NT2/D1 (cell line): ENCODE measurements around the gene CFL1.

Source experiments
- DNase-seq: peaks from one replicate; pipeline ENCODE4 v3.0.0-alpha.2; 2011; ENCODE audit warnings: low read depth, low spot score
- H3K27me3 ChIP-seq: 2 replicates; pipeline ENCODE4 v1.6.0; 2011; ENCODE audit warnings: mild to moderate bottlenecking; ENCODE audit not compliant: insufficient read length, insufficient read depth
- H3K36me3 ChIP-seq: 2 replicates; pipeline ENCODE4 v1.6.1; 2011; ENCODE audit warnings: mild to moderate bottlenecking, low read length, mixed read lengths; ENCODE audit not compliant: insufficient read depth, insufficient read length
- H3K4me1 ChIP-seq: 2 replicates; pipeline ENCODE4 v1.5.1; 2011; ENCODE audit not compliant: insufficient read depth, insufficient read length
- H3K4me3 ChIP-seq: 2 replicates; pipeline ENCODE4 v1.5.1; 2011; ENCODE audit warnings: low read depth; ENCODE audit not compliant: insufficient read length
- H3K9ac ChIP-seq: 2 replicates; pipeline ENCODE4 v1.6.0; 2011; ENCODE audit warnings: low read depth; ENCODE audit not compliant: insufficient read length
- H3K9me3 ChIP-seq: 2 replicates; pipeline ENCODE4 v1.5.1; 2011; ENCODE audit warnings: mild to moderate bottlenecking, low read length; ENCODE audit not compliant: insufficient read depth
- SUZ12 ChIP-seq: IDR thresholded peaks from 2 replicates; pipeline ENCODE4 v1.6.1; 2011; ENCODE audit not compliant: insufficient read length, insufficient read depth; ENCODE audit errors: extremely low read depth
- YY1 ChIP-seq: IDR thresholded peaks from 2 replicates; pipeline ENCODE4 v1.6.1; 2011; ENCODE audit not compliant: insufficient read length, insufficient read depth
- ZNF274 ChIP-seq: IDR thresholded peaks from 2 replicates; pipeline ENCODE4 v1.6.1; 2011; ENCODE audit warnings: mild to moderate bottlenecking, low read depth, low read length

The CFL1 gene

DNA sequence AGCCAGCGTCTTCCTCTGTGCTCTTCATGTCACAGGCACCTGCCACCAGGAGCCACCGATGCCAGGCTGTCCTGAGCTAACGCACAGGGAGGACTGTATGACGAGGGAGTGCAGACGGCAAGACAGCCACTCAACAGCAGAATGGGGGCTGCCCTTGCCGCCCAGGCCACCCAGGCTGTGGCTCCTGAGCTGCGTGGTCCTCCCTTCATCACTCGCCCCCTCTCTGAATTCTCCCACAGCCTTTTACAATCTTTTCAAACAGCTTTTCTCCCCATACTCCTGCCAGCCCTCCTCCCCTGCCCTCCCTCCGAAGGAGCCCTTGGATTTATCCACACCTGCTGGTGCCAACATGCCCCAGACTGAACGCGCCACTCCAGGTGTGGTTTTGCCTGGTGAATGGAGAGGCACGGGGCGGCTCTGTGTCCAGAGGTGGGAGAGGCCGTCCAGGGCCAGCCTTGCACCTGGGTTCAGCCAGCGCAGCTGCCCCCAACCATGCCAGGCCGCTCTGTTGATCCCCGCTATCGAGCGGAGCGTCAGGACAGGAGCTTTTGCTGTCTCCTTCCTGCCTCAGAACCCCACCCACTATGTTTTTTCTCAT, 49.1 kb downstream of the CFL1 start:
- H3K27me3 ChIP-seq, result no peaks in the 10 kb centered on the region

GRCh38 chr11:65806979-65807378, 51.0 kb downstream of the CFL1 start:
- Histone ChIP-seq H3K9ac (no peak overlapping the region), H3K27me3 (no peaks in the 10 kb centered on the region), H3K4me1 (peaks cover 16% of the 10 kb centered on the region), H3K9me3 (no peaks in the 10 kb centered on the region), H3K36me3 (no peaks in the 10 kb centered on the region), H3K4me3 (no peak overlapping the region)
- no peak for DNase-seq
- TF ChIP-seq YY1, result no peak

More for the DNA sequence above, 49.1 kb downstream of the CFL1 start:
- Histone ChIP-seq H3K36me3 (no peaks in the 10 kb centered on the region), H3K4me1 (peaks cover 7% of the 10 kb centered on the region), H3K4me3 (no peak overlapping the region), H3K9me3 (no peaks in the 10 kb centered on the region), H3K9ac (no peak overlapping the region)
- TF ChIP-seq SUZ12 (no peak), YY1 (no peak), ZNF274 (no peak)
- DNase-seq, result no peak
